Left colon (tissue), 2 donors: ENCODE results near the gene GAN. TPM values are rescaled to one million over a fixed set of nuclear protein-coding genes. Genes with fewer than 3 reads are reported as not detected.

ENCODE experiments used
- ATAC-seq: fragments of 200-7000 bp; cut with Tn5 transposase; one replicate; pipeline ENCODE4 v1.9.1; 2020; ENCODE audit warnings: mild to moderate bottlenecking, moderate library complexity
- DNase-seq, 2 donors: peaks; one replicate each; pipeline ENCODE4 v3.0.0-alpha.2; 2020
- intact Hi-C, 2 donors: fragments of 100-400 bp; cut with DNase I in 1 of 2; cut with micrococcal nuclease in 1 of 2; formaldehyde crosslinking; loops; one replicate each; pipeline versions ENCODE4 v1.11.2 to v1.14.0; 2022; cut with DNase I, micrococcal nuclease
- total RNA-seq, 2 donors: library from RNA; stranded (reverse); fragmentation: NEBNext Ultra II Directional; extraction: Animal tissue kit (Norgen Biotek cat#: 25700); gene quantifications; one replicate each; pipeline ENCODE4 v1.2.1, GENCODE V29; 2021
- donor health status: DM: no; HTN: no; CAD: no.
- donor health status: DM: yes; HTN: yes; CAD: no.

GAN gene
- total RNA-seq, 2 donors from 2014 or later = 16.7 to 18.3 TPM

- intact Hi-C loops = no loop called here
- ATAC-seq (peak; percentile 92), DNase-seq (no peak)
Observed at GRCh38 chr16:81293909-81294802, 20.6 kb upstream of the GAN start.

- ATAC-seq (no peak), DNase-seq (no peak)
- intact Hi-C loops = no loop called here
Observed at GRCh38 chr16:81296631-81297030, 18.1 kb upstream of the GAN start.

GRCh38 chr16:81307770-81308169 lies 7.0 kb upstream of the GAN start:
- intact Hi-C loops = no loop called here
- ATAC-seq (no peak), DNase-seq (no peak)

GRCh38 chr16:81310045-81310644 lies 4.6 kb upstream of the GAN start:
- intact Hi-C loops = no loop called here
- ATAC-seq = no peak
- DNase-seq = no peak

- intact Hi-C loops = no loop called here
- ATAC-seq = no peak
Observed at GRCh38 chr16:81311762-81312161, 3.0 kb upstream of the GAN start.

GRCh38 chr16:81313701-81314602 lies 810 bp upstream of the GAN start:
- no peak for DNase-seq
- no peak for ATAC-seq
- intact Hi-C loops = no loop called here

More at GRCh38 chr16:81311762-81312161, 3.0 kb upstream of the GAN start:
- DNase-seq = no peak

GRCh38 chr16:81315271-81316175 lies 761 bp downstream of the GAN start:
- DNase-seq = peak; percentile 65 to 78
- ATAC-seq = peak; percentile 68
- intact Hi-C loops = no loop called here

GRCh38 chr16:81316176-81316496 lies 1.4 kb downstream of the GAN start:
- ATAC-seq (no peak), DNase-seq (no peak)
- intact Hi-C loops = no loop called here

- ATAC-seq (no peak), DNase-seq (no peak)
- intact Hi-C loops = no loop called here
Observed at GRCh38 chr16:81318711-81319110, 3.9 kb downstream of the GAN start.

- no peak for ATAC-seq
- intact Hi-C loops = no loop called here
- DNase-seq = no peak
Observed at GRCh38 chr16:81319221-81319912, 4.6 kb downstream of the GAN start.

- intact Hi-C loops = no loop called here
- ATAC-seq (no peak), DNase-seq (no peak)
Observed at GRCh38 chr16:81321039-81321438, 6.3 kb downstream of the GAN start.

- DNase-seq (no peak), ATAC-seq (no peak)
- intact Hi-C loops = no loop called here
Observed at GRCh38 chr16:81321536-81321935, 6.8 kb downstream of the GAN start.

GRCh38 chr16:81324808-81325207 lies 10.0 kb downstream of the GAN start:
- intact Hi-C loops = no loop called here
- DNase-seq = no peak

GRCh38 chr16:81327011-81327410 lies 12.2 kb downstream of the GAN start:
- ATAC-seq (no peak), DNase-seq (no peak)
- intact Hi-C loops = no loop called here

More at GRCh38 chr16:81324808-81325207, 10.0 kb downstream of the GAN start:
- no peak for ATAC-seq

GRCh38 chr16:81327447-81328196 lies 12.9 kb downstream of the GAN start:
- ATAC-seq = peak; percentile 87
- DNase-seq = no peak
- intact Hi-C loops = no loop called here

GRCh38 chr16:81329947-81330346 lies 15.2 kb downstream of the GAN start:
- DNase-seq = no peak
- intact Hi-C loops = no loop called here
- no peak for ATAC-seq

GRCh38 chr16:81333356-81333755 lies 18.6 kb downstream of the GAN start:
- intact Hi-C loops = no loop called here
- no peak for DNase-seq
- no peak for ATAC-seq
